ENCODE measurements around the gene COMT.

COMT gene

GRCh38 chr22:19984851-19985811, 43.6 kb downstream of the COMT start:
- no peak for DNase-seq

- no peak for DNase-seq
Observed at GRCh38 chr22:19986011-19986409, 44.4 kb downstream of the COMT start.

- peak; percentile 21 to 40 for DNase-seq
Observed at GRCh38 chr22:19986410-19987341, 45.1 kb downstream of the COMT start.

DNA sequence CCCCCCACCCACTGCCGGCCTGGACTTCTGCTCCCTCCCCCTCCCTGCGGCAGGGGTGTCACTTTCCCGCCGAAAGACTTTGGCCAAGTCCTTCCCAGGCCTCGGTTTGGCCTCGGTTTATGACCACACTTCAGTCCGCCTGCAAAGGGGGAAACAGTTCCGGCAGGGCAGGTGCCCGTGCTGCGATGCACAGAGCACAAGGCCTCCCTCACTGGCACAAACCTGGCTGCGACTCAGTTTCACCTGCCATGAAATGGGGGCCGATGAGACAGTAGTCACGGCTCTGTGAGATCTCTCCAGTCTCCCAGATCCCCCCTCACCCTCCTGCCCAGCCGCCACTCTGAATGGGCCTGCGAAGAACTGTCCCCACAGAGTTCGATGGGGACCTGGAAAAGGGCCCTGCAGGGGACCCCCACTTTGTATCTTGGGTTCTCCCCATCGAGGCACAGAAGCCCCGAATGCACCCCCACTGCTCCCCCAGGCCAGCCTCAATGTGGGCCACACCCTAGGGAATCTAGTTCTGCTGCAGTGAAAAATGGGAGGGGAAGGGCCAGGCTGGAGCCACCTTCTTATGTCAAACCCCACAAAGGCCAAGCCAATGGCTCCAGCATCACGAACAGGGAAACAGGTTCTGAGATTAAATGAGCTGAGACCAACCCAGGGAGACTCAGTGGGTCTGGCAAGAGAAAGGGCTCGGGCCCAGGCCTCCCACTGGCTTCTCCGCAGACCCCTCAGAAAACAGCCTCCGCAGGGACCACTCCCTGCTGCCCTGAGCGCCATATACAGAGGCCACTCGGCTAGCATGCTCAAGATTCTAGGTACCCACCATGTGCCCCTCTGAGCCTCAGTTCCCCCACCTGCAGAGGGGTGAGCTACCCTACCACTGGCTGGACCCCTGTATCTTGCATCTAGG, 46.1 kb downstream of the COMT start:
- DNase-seq, result no peak

- no peak for DNase-seq
Observed at GRCh38 chr22:19988331-19988808, 46.8 kb downstream of the COMT start.

DNA sequence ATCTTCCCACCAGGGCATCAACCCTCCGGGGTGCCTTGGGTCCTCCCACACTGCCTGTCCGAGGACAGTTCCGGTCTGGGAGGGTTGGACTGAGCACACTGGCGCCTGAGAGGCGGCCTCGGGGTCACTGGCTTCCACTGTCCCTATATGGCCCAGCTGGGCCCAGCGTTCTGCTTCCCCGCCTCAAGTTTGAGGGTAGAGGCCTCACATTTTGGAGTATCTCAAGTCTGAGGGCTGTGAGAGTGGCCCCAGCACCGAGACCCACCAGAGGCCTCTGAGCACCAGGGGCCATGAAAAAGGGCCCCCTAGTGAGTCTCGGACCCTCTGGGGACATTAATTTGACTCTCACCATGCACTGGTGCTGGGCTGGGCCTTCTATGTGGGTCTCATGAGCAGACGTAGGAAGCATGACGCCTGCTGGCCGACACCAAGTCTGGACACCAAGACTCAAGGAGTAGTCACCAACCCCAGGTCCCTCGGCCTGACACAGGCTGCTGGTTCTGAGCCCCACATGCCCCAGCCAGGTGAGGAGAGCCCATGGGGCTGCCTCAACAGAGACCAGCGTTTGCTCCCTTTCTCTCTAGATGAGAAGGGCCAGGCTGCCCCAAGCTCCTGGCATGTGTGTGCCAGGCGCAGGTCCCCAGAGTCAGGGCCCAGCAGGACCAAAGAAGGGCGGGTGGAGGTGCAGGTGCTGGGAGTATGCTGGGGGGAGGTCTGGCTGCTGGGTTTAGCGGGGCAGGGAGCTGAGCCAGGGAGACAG, 47.6 kb downstream of the COMT start:
- DNase-seq, result no peak

GRCh38 chr22:19989725-19990067, 48.1 kb downstream of the COMT start:
- DNase-seq, result no peak

DNA sequence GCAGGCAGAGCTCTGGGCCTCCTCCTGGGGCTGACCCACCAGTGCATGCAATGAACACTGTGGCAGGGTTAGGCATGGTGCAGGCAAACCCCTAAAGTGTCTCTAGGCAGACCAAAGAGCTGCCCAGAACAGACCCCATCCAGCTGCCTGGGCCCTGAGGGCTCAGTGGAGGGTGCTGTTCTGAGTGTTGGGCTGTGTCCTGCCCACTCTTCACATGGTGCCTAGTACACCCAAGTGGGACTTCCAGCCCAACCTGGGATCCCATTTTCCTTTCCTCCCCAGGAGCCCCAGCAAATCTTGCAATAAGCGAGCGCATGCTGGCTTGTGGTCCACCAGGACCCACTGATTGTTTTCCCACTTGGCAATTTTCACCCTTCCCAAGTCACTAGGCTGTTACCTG, 48.6 kb downstream of the COMT start:
- no peak for DNase-seq

GRCh38 chr22:19990609-19991394, 49.2 kb downstream of the COMT start:
- DNase-seq, result no peak

DNA sequence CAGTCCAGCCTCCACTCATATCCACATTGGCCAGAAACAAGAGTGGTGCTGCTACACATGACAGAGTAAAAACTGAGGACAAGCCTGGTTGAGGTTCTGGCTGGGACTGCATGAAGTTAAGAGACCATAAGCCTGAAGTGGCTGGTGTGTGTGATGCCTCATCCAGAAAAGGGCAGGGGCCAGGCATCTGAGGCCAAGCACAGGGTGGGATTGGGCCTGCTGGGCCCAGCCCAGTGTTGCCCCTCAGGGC, 49.7 kb downstream of the COMT start:
- DNase-seq, result no peak

DNA sequence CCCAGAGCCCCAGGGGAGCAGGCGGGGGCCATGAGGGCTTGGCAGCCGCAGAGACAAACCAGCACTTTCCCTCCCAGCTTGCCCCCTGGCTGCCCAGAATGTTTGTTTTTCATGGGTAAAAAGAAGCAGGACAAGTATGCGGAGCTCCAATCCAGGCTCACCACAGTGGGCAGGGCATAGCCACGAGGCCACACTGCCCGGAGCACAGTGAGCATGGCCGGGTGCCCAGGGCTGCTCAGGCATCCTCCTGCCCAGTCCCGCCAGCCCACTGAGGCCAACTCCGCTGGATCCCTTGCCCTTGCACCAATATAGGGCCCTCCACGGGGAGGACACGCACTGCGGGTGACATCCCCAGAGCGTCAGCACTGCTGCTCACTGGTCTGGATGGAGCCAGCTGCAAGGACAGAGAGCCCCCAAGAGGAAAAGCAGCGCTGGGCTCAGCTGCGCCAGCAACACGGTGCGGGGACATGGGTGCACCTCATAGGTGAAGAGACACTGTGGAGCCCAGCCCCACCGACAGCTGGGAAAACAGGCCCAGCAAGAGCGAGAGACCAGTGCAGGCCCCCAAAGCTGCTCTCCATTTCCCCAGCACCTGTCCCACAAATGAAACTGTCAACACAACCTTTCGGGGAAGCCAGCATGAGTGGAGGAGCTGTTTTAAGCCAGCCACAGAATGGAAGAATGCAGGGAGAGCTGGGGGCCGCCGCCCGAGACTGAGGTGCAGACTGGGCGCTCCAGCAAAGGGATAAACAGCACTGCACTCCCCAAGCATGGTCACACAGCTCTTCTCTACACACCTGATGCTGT, 50.3 kb downstream of the COMT start:
- no peak for DNase-seq

- DNase-seq, result no peak
Observed at GRCh38 chr22:19992481-19992911, 50.9 kb downstream of the COMT start.

DNA sequence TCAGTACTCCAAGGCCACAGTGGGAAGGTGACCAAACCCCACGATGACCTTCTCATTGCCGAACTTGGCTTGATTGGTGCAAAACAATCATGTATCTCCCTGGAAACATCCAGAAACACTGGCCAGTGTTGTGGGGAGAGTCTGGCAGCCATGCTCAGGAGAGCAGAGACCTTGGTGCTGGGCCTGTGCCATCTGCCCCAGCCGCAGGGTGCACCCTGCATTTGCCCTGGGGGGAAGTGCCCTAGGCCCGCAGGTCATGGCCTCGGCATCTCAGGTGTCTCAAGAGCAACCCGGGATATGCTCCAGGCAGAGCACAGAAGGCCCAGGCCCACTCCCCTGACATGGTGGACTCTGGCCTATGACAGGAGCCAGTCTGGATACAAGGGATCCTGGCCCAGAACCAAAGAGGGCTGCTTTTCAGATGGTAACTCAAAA, 51.4 kb downstream of the COMT start:
- DNase-seq, result no peak

GRCh38 chr22:19993926-19994325, 52.4 kb downstream of the COMT start:
- no peak for DNase-seq

GRCh38 chr22:19994851-19995610, 53.5 kb downstream of the COMT start:
- DNase-seq, result no peak

DNA sequence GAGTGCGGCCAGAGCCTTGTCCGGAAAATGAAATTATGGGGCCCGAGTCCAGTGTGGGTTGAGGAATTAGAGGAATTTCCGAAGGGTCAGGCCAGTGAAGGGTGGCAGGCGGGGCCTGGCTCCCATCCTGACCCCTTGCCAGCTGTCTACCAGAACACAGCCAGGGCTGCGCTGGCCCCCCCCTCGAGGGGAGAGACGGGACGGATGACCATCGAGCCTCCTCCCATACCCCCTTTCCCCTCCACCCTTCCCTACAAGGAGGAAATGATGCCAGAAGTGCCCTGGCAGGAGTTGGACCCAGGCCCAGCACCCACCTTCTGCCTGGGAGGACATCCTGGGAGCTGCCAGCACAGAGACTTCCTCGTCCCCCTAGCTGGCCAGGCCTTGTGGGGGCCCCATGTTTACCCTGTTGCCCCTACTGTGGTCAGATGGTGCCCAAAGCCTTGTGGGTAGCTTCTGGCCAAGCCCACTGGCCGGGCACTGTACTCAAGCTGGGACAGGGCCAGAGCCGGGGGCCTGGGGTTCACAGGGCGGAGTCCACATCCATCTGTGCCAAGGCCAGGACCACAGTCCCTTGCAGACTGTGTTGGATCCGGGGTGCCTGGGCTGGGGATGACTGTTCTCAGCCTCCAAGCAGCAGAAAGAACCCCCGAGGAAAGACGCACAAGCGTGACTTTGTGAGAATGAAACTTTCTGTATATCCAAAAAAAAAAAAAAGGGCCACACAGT, 54.2 kb downstream of the COMT start:
- DNase-seq, result no peak

DNA sequence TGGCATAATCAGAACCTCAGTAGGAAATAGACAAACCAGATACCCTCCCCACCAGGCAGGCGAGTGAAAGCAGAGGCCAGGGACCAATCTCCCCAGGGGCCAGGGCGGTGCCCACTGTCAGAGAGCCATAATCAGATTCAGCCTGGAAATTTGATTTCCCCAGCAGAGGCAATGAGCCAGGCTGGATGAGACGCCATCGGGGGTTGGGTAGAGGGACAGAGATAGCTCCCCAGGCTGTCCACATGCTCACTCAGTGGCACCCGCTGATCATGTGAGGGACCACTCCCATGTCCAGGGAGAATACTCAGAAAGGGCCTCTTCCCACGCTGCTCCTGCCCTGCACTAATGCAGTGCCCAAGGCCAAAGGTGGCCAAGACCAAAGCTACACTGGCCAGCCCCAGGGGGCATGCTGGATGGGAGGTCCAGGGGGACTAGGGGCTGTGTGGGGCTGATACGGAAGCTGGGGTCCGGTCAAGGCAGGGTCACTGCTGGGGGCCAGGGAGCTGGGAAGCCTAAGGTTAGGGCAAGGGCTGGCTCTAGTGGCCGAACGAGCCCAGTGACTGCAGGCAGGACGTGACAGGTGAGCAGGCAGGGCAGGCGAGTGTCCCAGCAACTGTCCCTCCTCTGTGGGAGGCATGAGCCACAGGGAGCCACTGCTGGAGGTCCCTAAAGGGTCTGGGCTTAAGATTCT, 55.3 kb downstream of the COMT start:
- no peak for DNase-seq
